WTC11 (cell line): ENCODE results near the gene HVCN1. TPM values are rescaled to one million over a fixed set of nuclear protein-coding genes. Genes with fewer than 3 reads are reported as not detected.
"Not testable (repeated sequence)": the region's sequence is repeated elsewhere in the genome, so short reads cannot be mapped to it uniquely, and the experiment has no call there.

Experiments used
- ATAC-seq: fragments of 200-7000 bp; cut with Tn5 transposase; 2 replicates; pipeline ENCODE4 v1.10.0; 2021; ENCODE audit warnings: mild to moderate bottlenecking, moderate library complexity
- CTCF ChIA-PET: fragments of 300-600 bp; sonication (Branson Sonifier 250); formaldehyde crosslinking; loops from one replicate; lab custom pipeline; 2021; ENCODE audit warnings: antibody characterized with exemption; lab: Charles Lee
- POLR2A ChIA-PET: fragments of 350-600 bp; sonication (Branson Sonifier 250); formaldehyde crosslinking; loops from one replicate; lab custom pipeline; 2021; ENCODE audit warnings: antibody characterized with exemption; lab: Charles Lee
- DNase-seq: peaks from one replicate; pipeline ENCODE4 v3.0.0; 2021; ENCODE audit warnings: low spot score
- H3K27ac Mint-ChIP-seq: 2 replicates; pipeline ENCODE4 v1.8.0; 2021; ENCODE audit warnings: mixed read lengths
- H3K27me3 Mint-ChIP-seq: 2 replicates; pipeline ENCODE4 v1.8.0; 2021; ENCODE audit warnings: low read depth, mild to moderate bottlenecking, moderate library complexity, mixed read lengths
- H3K36me3 Mint-ChIP-seq: 2 replicates; pipeline ENCODE4 v1.8.0; 2021; ENCODE audit warnings: mixed read lengths
- H3K4me1 Mint-ChIP-seq: 2 replicates; pipeline ENCODE4 v1.8.0; 2022; ENCODE audit warnings: mixed read lengths
- H3K4me3 Mint-ChIP-seq: 2 replicates; pipeline ENCODE4 v1.8.0; 2021; ENCODE audit warnings: mild to moderate bottlenecking, moderate library complexity, mixed read lengths
- H3K9me3 Mint-ChIP-seq: 2 replicates; pipeline ENCODE4 v1.8.0; 2021; ENCODE audit warnings: mixed read lengths
- AR ChIP-seq: fragments of 250-450 bp; sonication (Bioruptor Pico); IDR thresholded peaks from 2 replicates; pipeline ENCODE4 v1.9.0; 2021; ENCODE audit warnings: mild to moderate bottlenecking
- ATF1 ChIP-seq: sonication (generic); formaldehyde crosslinking; IDR thresholded peaks from 2 replicates; pipeline ENCODE4 v1.8.1; 2023; ENCODE audit warnings: mild to moderate bottlenecking, moderate library complexity, missing genetic modification reagents
- CBFB ChIP-seq: sonication (generic); formaldehyde crosslinking; IDR thresholded peaks from 2 replicates; pipeline ENCODE4 v1.8.1; 2022; ENCODE audit warnings: mild to moderate bottlenecking, low read depth, missing genetic modification reagents
- E2F1 ChIP-seq: sonication (generic); formaldehyde crosslinking; IDR thresholded peaks from 2 replicates; pipeline ENCODE4 v1.8.0; 2022; ENCODE audit warnings: mild to moderate bottlenecking, missing genetic modification reagents
- GABPB1 ChIP-seq: sonication (generic); formaldehyde crosslinking; IDR thresholded peaks from 2 replicates; pipeline ENCODE4 v1.8.1; 2023; ENCODE audit warnings: mild to moderate bottlenecking, missing genetic modification reagents
- IRF1 ChIP-seq: sonication (generic); formaldehyde crosslinking; IDR thresholded peaks from 2 replicates; pipeline ENCODE4 v1.8.0; 2023; ENCODE audit warnings: missing genetic modification reagents
- IRF2 ChIP-seq: sonication (generic); formaldehyde crosslinking; IDR thresholded peaks from 2 replicates; pipeline ENCODE4 v1.8.0; 2022; ENCODE audit warnings: low read depth, missing genetic modification reagents, borderline replicate concordance
- KAT7 ChIP-seq: sonication (generic); formaldehyde crosslinking; IDR thresholded peaks from 2 replicates; pipeline ENCODE4 v1.8.1; 2023; ENCODE audit warnings: missing genetic modification reagents, mild to moderate bottlenecking, borderline replicate concordance
- MLX ChIP-seq: sonication (generic); formaldehyde crosslinking; IDR thresholded peaks from 2 replicates; pipeline ENCODE4 v1.8.1; 2023; ENCODE audit warnings: mild to moderate bottlenecking, missing genetic modification reagents, moderate library complexity
- MYBL2 ChIP-seq: sonication (generic); formaldehyde crosslinking; IDR thresholded peaks from 2 replicates; pipeline ENCODE4 v1.8.1; 2023; ENCODE audit warnings: mild to moderate bottlenecking, moderate library complexity, missing genetic modification reagents
- OVOL2 ChIP-seq: fragments of 250-450 bp; sonication (Bioruptor Pico); IDR thresholded peaks from 2 replicates; pipeline ENCODE4 v1.9.0; 2021; ENCODE audit warnings: mild to moderate bottlenecking, borderline replicate concordance
- PREB ChIP-seq: sonication (generic); formaldehyde crosslinking; IDR thresholded peaks from 2 replicates; pipeline ENCODE4 v1.8.1; 2022; ENCODE audit warnings: mild to moderate bottlenecking, missing genetic modification reagents, moderate library complexity, borderline replicate concordance
- TCF7 ChIP-seq: sonication (generic); formaldehyde crosslinking; IDR thresholded peaks from 2 replicates; pipeline ENCODE4 v1.8.0; 2022; ENCODE audit warnings: mild to moderate bottlenecking, low read depth, missing genetic modification reagents, moderate library complexity
- TEAD1 ChIP-seq: sonication (generic); formaldehyde crosslinking; IDR thresholded peaks from 2 replicates; pipeline ENCODE4 v1.8.0; 2022; ENCODE audit warnings: mild to moderate bottlenecking, missing genetic modification reagents
- ZBTB21 ChIP-seq: sonication (generic); formaldehyde crosslinking; IDR thresholded peaks from 2 replicates; pipeline ENCODE4 v1.8.1; 2023; ENCODE audit warnings: mild to moderate bottlenecking, missing genetic modification reagents, borderline replicate concordance
- ZMAT4 ChIP-seq: fragments of 250-450 bp; sonication (Bioruptor Pico); IDR thresholded peaks from 2 replicates; pipeline ENCODE4 v1.9.0; 2021; ENCODE audit warnings: mild to moderate bottlenecking
- ZNF121 ChIP-seq: sonication (generic); formaldehyde crosslinking; IDR thresholded peaks from 2 replicates; pipeline ENCODE4 v1.8.0; 2023; ENCODE audit warnings: missing genetic modification reagents
- ZNF219 ChIP-seq: sonication (generic); formaldehyde crosslinking; IDR thresholded peaks from 2 replicates; pipeline ENCODE4 v1.8.0; 2023; ENCODE audit warnings: missing genetic modification reagents, mild to moderate bottlenecking, borderline replicate concordance
- ZNF263 ChIP-seq: sonication (generic); formaldehyde crosslinking; IDR thresholded peaks from 2 replicates; pipeline ENCODE4 v1.8.1; 2022; ENCODE audit warnings: low read depth, mild to moderate bottlenecking, moderate library complexity, missing genetic modification reagents
- ZSCAN18 ChIP-seq: fragments of 250-450 bp; sonication (Bioruptor Pico); IDR thresholded peaks from 2 replicates; pipeline ENCODE4 v2.1.2; 2022; ENCODE audit warnings: mild to moderate bottlenecking, moderate library complexity
- total RNA-seq: library from RNA; stranded (reverse); gene quantifications from 3 replicates; pipeline ENCODE4 v1.2.3, GENCODE V29; 2021

HVCN1 gene
- total RNA-seq, 1 experiment from 2014 or later = 5.7 TPM

- Mint-ChIP-seq H3K4me1 (peaks cover 59% of the 10 kb centered on the region), H3K36me3 (peaks cover 32% of the 10 kb centered on the region)
- H3K9me3 Mint-ChIP-seq, H3K4me3 Mint-ChIP-seq, H3K27ac Mint-ChIP-seq, H3K27me3 Mint-ChIP-seq, DNase-seq, ATAC-seq: not testable (repeated sequence)
- POLR2A ChIA-PET = interaction anchor here (0.7 kb wide), 2 partner anchors 34 to 78 kb away, joined by 5 to 6 read pairs; no protein-coding TSS in a partner anchor
- CTCF ChIA-PET = interaction anchor here (0.7 kb wide), 1 partner anchor 235 kb away, joined by 6 read pairs; the partner anchor contains the start of gene RAD9B
Observed at GRCh38 chr12:110737016-110737415, 48.1 kb upstream of the HVCN1 start.

- ATAC-seq (no peak), DNase-seq (no peak)
- no peak for TF ChIP-seq ZNF219 (CRISPR knock-in tag)
- no peak for TF ChIP-seq ZSCAN18 (CRISPR knock-in tag)
- TF ChIP-seq GABPB1 (CRISPR knock-in tag) = no peak
- no peak for TF ChIP-seq AR (CRISPR knock-in tag)
- TF ChIP-seq TEAD1 (CRISPR knock-in tag) = no peak
- TF ChIP-seq E2F1 = no peak
- CTCF ChIA-PET = no interaction called here
- peaks cover 46% of the 10 kb centered on the region for H3K36me3 Mint-ChIP-seq
- H3K9me3 Mint-ChIP-seq = no peaks in the 10 kb centered on the region
- no peak overlapping the region for H3K27ac Mint-ChIP-seq
- H3K4me1 Mint-ChIP-seq = peaks cover 43% of the 10 kb centered on the region
- POLR2A ChIA-PET = no interaction called here
- H3K4me3 Mint-ChIP-seq = no peak overlapping the region
- H3K27me3 Mint-ChIP-seq = no peaks in the 10 kb centered on the region
Observed at GRCh38 chr12:110733900-110734299, 45.0 kb upstream of the HVCN1 start.

GRCh38 chr12:110733089-110733715 lies 44.3 kb upstream of the HVCN1 start:
- peaks cover 41% of the 10 kb centered on the region for H3K4me1 Mint-ChIP-seq
- no peak for TF ChIP-seq ZBTB21
- TF ChIP-seq IRF2 (CRISPR knock-in tag) = no peak
- no peak for TF ChIP-seq ATF1 (CRISPR knock-in tag)
- no peak for TF ChIP-seq ZNF121 (CRISPR knock-in tag)
- TF ChIP-seq CBFB (CRISPR knock-in tag) = no peak
- TF ChIP-seq MYBL2 (CRISPR knock-in tag) = no peak
- no peak for TF ChIP-seq IRF1
- TF ChIP-seq PREB (CRISPR knock-in tag) = no peak
- TF ChIP-seq KAT7 (CRISPR knock-in tag) = no peak
- no peak for TF ChIP-seq OVOL2 (CRISPR knock-in tag)
- no peak for TF ChIP-seq ZNF263
- TF ChIP-seq TCF7 (CRISPR knock-in tag) = no peak
- TF ChIP-seq ZMAT4 (CRISPR knock-in tag) = no peak
- no peak for TF ChIP-seq MLX (CRISPR knock-in tag)
- CTCF ChIA-PET = no interaction called here
- H3K9me3 Mint-ChIP-seq = no peaks in the 10 kb centered on the region
- peak overlapping the region; percentile 57; the same call in 1 of the 2 replicates for H3K27ac Mint-ChIP-seq
- POLR2A ChIA-PET = interaction anchor here (0.8 kb wide), 1 partner anchor 9 kb away, joined by 4 read pairs; the partner anchor contains the start of gene PPP1CC
- DNase-seq (no peak), ATAC-seq (no peak)
- H3K27me3 Mint-ChIP-seq = no peaks in the 10 kb centered on the region
- H3K4me3 Mint-ChIP-seq = no peak overlapping the region
- peaks cover 51% of the 10 kb centered on the region for H3K36me3 Mint-ChIP-seq
